SK-N-SH (cell line): ENCODE results near the gene CPM. TPM values are rescaled to one million over a fixed set of nuclear protein-coding genes. Genes with fewer than 3 reads are reported as not detected.

Source experiments
- CTCF ChIA-PET: fragments of 300-600, 350-600 bp; formaldehyde crosslinking; extraction: SDS; loops from one replicate; lab custom pipeline; 2021; lab: Yijun Ruan, JAX
- POLR2A ChIA-PET: fragments of 350-600 bp; sonication (Branson Sonifier 250); formaldehyde crosslinking; extraction: SDS; loops from one replicate; lab custom pipeline; 2020; ENCODE audit warnings: antibody characterized with exemption, inconsistent platforms; lab: Yijun Ruan, JAX
- DNase-seq: peaks from one replicate; pipeline ENCODE4 v3.0.0; 2012
- H2AFZ ChIP-seq: fragments of 200-600 bp; sonication (generic); 2 replicates; pipeline ENCODE4 v1.8.1; 2016; ENCODE audit warnings: antibody characterized with exemption, mild to moderate bottlenecking, low read depth
- H3F3A ChIP-seq: fragments of 200-600 bp; sonication (generic); replicated peaks from 2 replicates; pipeline ENCODE3; 2016; ENCODE audit warnings: antibody characterized with exemption, mild to moderate bottlenecking; ENCODE audit not compliant: insufficient read depth
- H3K27ac ChIP-seq, 2 experiments: fragments of 200-500 bp in 1 of 2; fragments of 200-600 bp in 1 of 2; sonication (Bioruptor generic) in 1 of 2; sonication (generic), shearing (Covaris generic) in 1 of 2; 2 replicates each; pipeline versions ENCODE4 v1.5.1 to v1.6.1; 2014 to 2016; ENCODE audit warnings: low read depth in 2 of 2, inconsistent platforms in 1 of 2, low read length in 1 of 2, mild to moderate bottlenecking in 1 of 2, mixed read lengths in 1 of 2
- H3K27me3 ChIP-seq: fragments of 200-600 bp; sonication (generic), shearing (Covaris generic); 2 replicates; pipeline ENCODE4 v1.6.1; 2016; ENCODE audit warnings: mixed run types; ENCODE audit not compliant: insufficient read depth
- H3K36me3 ChIP-seq, 2 experiments: fragments of 200-500 bp in 1 of 2; fragments of 200-600 bp in 1 of 2; sonication (Bioruptor generic) in 1 of 2; sonication (generic) in 1 of 2; replicated peaks in 1 of 2; 2 replicates each; pipeline versions ENCODE3 to v1.5.1; 2014 to 2016; ENCODE audit warnings: low read length in 1 of 2, mild to moderate bottlenecking in 1 of 2; ENCODE audit not compliant: insufficient read depth in 2 of 2, control insufficient read depth in 1 of 2
- H3K4me1 ChIP-seq, 2 experiments: fragments of 200-500 bp in 1 of 2; fragments of 200-600 bp in 1 of 2; sonication (Bioruptor generic) in 1 of 2; sonication (generic), shearing (Covaris generic) in 1 of 2; 2 replicates each; pipeline versions ENCODE4 v1.5.1 to v1.6.1; 2014 to 2016; ENCODE audit warnings: low read depth in 1 of 2, low read length in 1 of 2, mixed run types in 1 of 2; ENCODE audit not compliant: insufficient read depth in 2 of 2, control insufficient read depth in 1 of 2
- H3K4me2 ChIP-seq: fragments of 200-600 bp; sonication (generic), shearing (Covaris generic); 2 replicates; pipeline ENCODE4 v1.6.1; 2017; ENCODE audit warnings: mixed run types
- H3K4me3 ChIP-seq, 2 experiments: fragments of 200-500 bp in 1 of 2; fragments of 200-600 bp in 1 of 2; sonication (Bioruptor generic) in 1 of 2; sonication (generic), shearing (Covaris generic) in 1 of 2; 2 replicates each; pipeline versions ENCODE4 v1.5.1 to v1.8.1; 2014 to 2016; ENCODE audit warnings: low read depth in 2 of 2, inconsistent platforms in 1 of 2, low read length in 1 of 2, mild to moderate bottlenecking in 1 of 2, mixed read lengths in 1 of 2, moderate library complexity in 1 of 2
- H3K79me2 ChIP-seq: fragments of 200-600 bp; sonication (generic); 2 replicates; pipeline ENCODE4 v1.8.1; 2017; ENCODE audit warnings: mild to moderate bottlenecking; ENCODE audit not compliant: insufficient read depth
- H3K9ac ChIP-seq: fragments of 200-600 bp; sonication (generic); 2 replicates; pipeline ENCODE4 v1.6.1; 2017; ENCODE audit warnings: mixed run types
- H3K9me2 ChIP-seq: fragments of 200-600 bp; sonication (generic); 2 replicates; pipeline ENCODE4 v1.6.1; 2017; ENCODE audit warnings: mixed run types
- H3K9me3 ChIP-seq: fragments of 200-600 bp; sonication (generic); 2 replicates; pipeline ENCODE4 v1.6.1; 2017; ENCODE audit warnings: mixed run types, mild to moderate bottlenecking, moderate library complexity
- H4K20me1 ChIP-seq: fragments of 200-600 bp; sonication (generic); 2 replicates; pipeline ENCODE4 v1.6.1; 2017; ENCODE audit warnings: mild to moderate bottlenecking, mixed run types; ENCODE audit not compliant: insufficient read depth
- EZH2phosphoT487 ChIP-seq: fragments of 200-600 bp; sonication (generic); IDR thresholded peaks from 2 replicates; pipeline ENCODE4 v1.6.1; 2017; ENCODE audit warnings: low read depth, mixed run types, mild to moderate bottlenecking, antibody characterized with exemption, moderate library complexity, borderline replicate concordance
- FOXJ3 ChIP-seq: sonication (generic); formaldehyde crosslinking; IDR thresholded peaks from 2 replicates; pipeline ENCODE4 v1.5.1; 2020; ENCODE audit warnings: mild to moderate bottlenecking, missing genetic modification reagents
- GATA2 ChIP-seq: sonication (generic); formaldehyde crosslinking; IDR thresholded peaks from 2 replicates; pipeline ENCODE4 v1.5.0; 2020; ENCODE audit warnings: mild to moderate bottlenecking, missing genetic modification reagents
- JUND ChIP-seq: IDR thresholded peaks from 2 replicates; pipeline ENCODE4 v1.4.0; 2012
- RCOR1 ChIP-seq: fragments of 150-350 bp; IDR thresholded peaks from 2 replicates; pipeline ENCODE4 v1.6.1; 2017; ENCODE audit warnings: antibody characterized with exemption, low read length
- REST ChIP-seq: IDR thresholded peaks from 2 replicates; pipeline ENCODE4 v1.6.1; 2012; ENCODE audit warnings: mild to moderate bottlenecking, low read depth, low read length, moderate library complexity
- RFX5 ChIP-seq: IDR thresholded peaks from 2 replicates; pipeline ENCODE4 v1.6.1; 2012; ENCODE audit warnings: mild to moderate bottlenecking, improper control_type of control experiment, low read length
- RXRA ChIP-seq: IDR thresholded peaks from 2 replicates; pipeline ENCODE4 v1.4.0; 2012; ENCODE audit warnings: low read depth, mild to moderate bottlenecking, borderline replicate concordance
- SIN3A ChIP-seq: IDR thresholded peaks from 2 replicates; pipeline ENCODE4 v1.6.1; 2012; ENCODE audit warnings: low read depth, mild to moderate bottlenecking, low read length, moderate library complexity, borderline replicate concordance
- YY1 ChIP-seq: IDR thresholded peaks from 2 replicates; pipeline ENCODE4 v1.4.0; 2012; ENCODE audit warnings: low read depth, mild to moderate bottlenecking
- WGBS: methylation state at CpG from one replicate; pipeline ENCODE4 v1.1.6; 2017; ENCODE audit warnings: low lambda C conversion rate; 5-methylcytosine and 5-hydroxymethylcytosine counted together
- polyA plus RNA-seq, 3 experiments: library from polyadenylated mRNA; depleted of rRNA; stranded (reverse); fragments of >200 nt; gene quantifications; 2 replicates each; pipeline ENCODE4 v1.2.3, GENCODE V29; 2012
- TF ChIP-seq, protein P1 (sequence below): IDR thresholded peaks from 2 replicates; pipeline ENCODE4 v1.4.0; 2012; ENCODE audit warnings: low read depth, borderline replicate concordance
- TF ChIP-seq, protein P2 (sequence below): IDR thresholded peaks from 2 replicates; pipeline ENCODE4 v1.4.0; 2012; ENCODE audit warnings: low read depth, borderline replicate concordance

CPM gene
- polyA plus RNA-seq, 1 of the 3 experiments (the other 2 are of a cell fraction) = 10.8 TPM

GRCh38 chr12:68855111-68855510 lies 77.9 kb downstream of the CPM start:
- H2AFZ ChIP-seq = no peak overlapping the region
- no peaks in the 10 kb centered on the region for H3K27me3 ChIP-seq
- WGBS = 84% methylated on average over 3 of the region's 3 CpGs
- no peaks in the 10 kb centered on the region for H3K36me3 ChIP-seq
- no peaks in the 10 kb centered on the region for H3K9me2 ChIP-seq
- DNase-seq = no peak
- no peak overlapping the region for H3K4me2 ChIP-seq
- H3K4me3 ChIP-seq = no peak overlapping the region
- no peaks in the 10 kb centered on the region for H4K20me1 ChIP-seq
- H3K4me1 ChIP-seq = peaks cover 0 to 2% of the 10 kb centered on the region in 2 experiments; a peak in 2 of 4 replicates
- no peak overlapping the region for H3K9ac ChIP-seq
- TF ChIP-seq GATA2 (CRISPR knock-in tag) (no peak), RXRA (no peak)
- TF ChIP-seq, all 33 proteins: peak for 0
- no peaks in the 10 kb centered on the region for H3K79me2 ChIP-seq
- POLR2A ChIA-PET = no interaction called here
- H3F3A ChIP-seq = peaks cover 26% of the 10 kb centered on the region
- H3K9me3 ChIP-seq = no peaks in the 10 kb centered on the region
- no peak overlapping the region for H3K27ac ChIP-seq
- CTCF ChIA-PET = interaction anchor here (1.0 kb wide), 1 partner anchor 215 kb away, joined by 4 read pairs; no protein-coding TSS in a partner anchor

DNA sequence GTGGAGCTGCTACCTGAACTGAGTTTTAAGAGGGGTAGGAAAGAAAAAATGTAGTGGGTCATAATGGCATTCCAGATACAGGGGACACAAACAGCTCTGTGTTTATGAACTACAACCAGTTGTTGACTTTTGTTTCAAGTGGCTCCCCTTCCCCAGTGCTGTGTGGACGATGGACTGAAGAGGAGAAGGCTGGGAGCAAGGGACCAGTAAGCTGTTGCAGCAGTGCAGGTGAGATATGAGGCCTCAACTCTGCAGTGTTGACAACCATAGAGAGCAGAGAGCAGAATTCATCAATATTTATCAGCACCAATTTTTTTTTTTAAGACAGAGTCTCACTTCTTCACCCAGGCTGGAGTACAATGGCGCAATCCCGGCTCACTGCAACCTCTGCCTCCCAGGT lies 78.4 kb downstream of the CPM start:
- Histone ChIP-seq H3K9me2 (no peaks in the 10 kb centered on the region), H3F3A (peaks cover 32% of the 10 kb centered on the region), H3K27ac (no peak overlapping the region), H3K79me2 (no peaks in the 10 kb centered on the region), H3K4me2 (no peak overlapping the region), H2AFZ (no peak overlapping the region), H3K9ac (no peak overlapping the region), H3K9me3 (no peaks in the 10 kb centered on the region), H3K36me3 (no peaks in the 10 kb centered on the region), H3K27me3 (no peaks in the 10 kb centered on the region), H3K4me1 (peaks cover 0 to 2% of the 10 kb centered on the region in 2 experiments; a peak in 2 of 4 replicates), H3K4me3 (no peak overlapping the region), H4K20me1 (no peaks in the 10 kb centered on the region; the same call in 1 of the 2 replicates)
- POLR2A ChIA-PET = no interaction called here
- TF ChIP-seq EZH2phosphoT487 (no peak), RCOR1 (no peak), YY1 (no peak), GATA2 (CRISPR knock-in tag) (no peak)
- TF ChIP-seq, protein P1, sequence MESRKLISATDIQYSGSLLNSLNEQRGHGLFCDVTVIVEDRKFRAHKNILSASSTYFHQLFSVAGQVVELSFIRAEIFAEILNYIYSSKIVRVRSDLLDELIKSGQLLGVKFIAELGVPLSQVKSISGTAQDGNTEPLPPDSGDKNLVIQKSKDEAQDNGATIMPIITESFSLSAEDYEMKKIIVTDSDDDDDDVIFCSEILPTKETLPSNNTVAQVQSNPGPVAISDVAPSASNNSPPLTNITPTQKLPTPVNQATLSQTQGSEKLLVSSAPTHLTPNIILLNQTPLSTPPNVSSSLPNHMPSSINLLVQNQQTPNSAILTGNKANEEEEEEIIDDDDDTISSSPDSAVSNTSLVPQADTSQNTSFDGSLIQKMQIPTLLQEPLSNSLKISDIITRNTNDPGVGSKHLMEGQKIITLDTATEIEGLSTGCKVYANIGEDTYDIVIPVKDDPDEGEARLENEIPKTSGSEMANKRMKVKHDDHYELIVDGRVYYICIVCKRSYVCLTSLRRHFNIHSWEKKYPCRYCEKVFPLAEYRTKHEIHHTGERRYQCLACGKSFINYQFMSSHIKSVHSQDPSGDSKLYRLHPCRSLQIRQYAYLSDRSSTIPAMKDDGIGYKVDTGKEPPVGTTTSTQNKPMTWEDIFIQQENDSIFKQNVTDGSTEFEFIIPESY = no peak
- WGBS = 74% methylated on average over 3 of the region's 3 CpGs
- CTCF ChIA-PET = interaction anchor here (1.0 kb wide), 1 partner anchor 216 kb away, joined by 4 read pairs; no protein-coding TSS in a partner anchor
- no peak for DNase-seq

- H2AFZ ChIP-seq = no peak overlapping the region
- no peak overlapping the region for H3K4me2 ChIP-seq
- POLR2A ChIA-PET = no interaction called here
- H3K9me2 ChIP-seq = no peaks in the 10 kb centered on the region
- H3F3A ChIP-seq = peaks cover 36% of the 10 kb centered on the region
- 76% methylated on average over 2 of the region's 2 CpGs for whole genome bisulfite sequencing
- peaks cover 0 to 2% of the 10 kb centered on the region in 2 experiments; a peak in 2 of 4 replicates for H3K4me1 ChIP-seq
- H3K27ac ChIP-seq = no peak overlapping the region
- H3K9me3 ChIP-seq = no peaks in the 10 kb centered on the region
- H3K9ac ChIP-seq = no peak overlapping the region
- no peaks in the 10 kb centered on the region for H3K27me3 ChIP-seq
- H3K4me3 ChIP-seq = no peak overlapping the region
- H4K20me1 ChIP-seq = no peaks in the 10 kb centered on the region; the same call in 1 of the 2 replicates
- no peaks in the 10 kb centered on the region for H3K79me2 ChIP-seq
- H3K36me3 ChIP-seq = no peaks in the 10 kb centered on the region
- CTCF ChIA-PET = no interaction called here
- DNase-seq = no peak
- TF ChIP-seq REST (no peak), RFX5 (no peak), SIN3A (no peak), JUND (no peak), FOXJ3 (CRISPR knock-in tag) (no peak), EZH2phosphoT487 (no peak)
- TF ChIP-seq, protein P1 = no peak
- TF ChIP-seq, protein P2, sequence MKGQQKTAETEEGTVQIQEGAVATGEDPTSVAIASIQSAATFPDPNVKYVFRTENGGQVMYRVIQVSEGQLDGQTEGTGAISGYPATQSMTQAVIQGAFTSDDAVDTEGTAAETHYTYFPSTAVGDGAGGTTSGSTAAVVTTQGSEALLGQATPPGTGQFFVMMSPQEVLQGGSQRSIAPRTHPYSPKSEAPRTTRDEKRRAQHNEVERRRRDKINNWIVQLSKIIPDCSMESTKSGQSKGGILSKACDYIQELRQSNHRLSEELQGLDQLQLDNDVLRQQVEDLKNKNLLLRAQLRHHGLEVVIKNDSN = no peak
Observed at GRCh38 chr12:68854078-68854468, 78.9 kb downstream of the CPM start.
